ENCODE data around the gene WASF3.

The WASF3 gene

DNA sequence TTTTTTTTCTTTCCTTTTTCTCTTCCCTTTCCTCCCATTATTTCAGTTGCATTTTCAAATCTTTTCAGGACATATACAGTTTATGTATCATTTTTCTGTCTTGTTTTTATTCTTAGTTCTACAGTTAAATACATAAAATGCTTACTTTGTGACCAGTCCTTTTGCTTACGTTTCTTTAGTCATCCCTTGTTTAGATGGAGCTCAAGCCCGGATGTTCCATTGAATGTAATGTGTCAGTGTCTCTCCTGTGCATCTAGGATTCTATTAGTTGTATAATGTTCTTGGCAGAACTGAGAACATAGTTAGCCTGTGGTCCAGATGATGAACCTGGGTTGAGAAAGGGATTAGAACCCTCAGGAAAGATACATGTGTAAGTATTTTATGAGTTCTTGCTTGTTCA, 17.8 kb downstream of the WASF3 start:
- no peak for TF ChIP-seq FOXM1 (IDR thresholded peaks at IDR 0.05; ENCODE audit: borderline replicate concordance, low read depth)
- TF ChIP-seq, protein P1, sequence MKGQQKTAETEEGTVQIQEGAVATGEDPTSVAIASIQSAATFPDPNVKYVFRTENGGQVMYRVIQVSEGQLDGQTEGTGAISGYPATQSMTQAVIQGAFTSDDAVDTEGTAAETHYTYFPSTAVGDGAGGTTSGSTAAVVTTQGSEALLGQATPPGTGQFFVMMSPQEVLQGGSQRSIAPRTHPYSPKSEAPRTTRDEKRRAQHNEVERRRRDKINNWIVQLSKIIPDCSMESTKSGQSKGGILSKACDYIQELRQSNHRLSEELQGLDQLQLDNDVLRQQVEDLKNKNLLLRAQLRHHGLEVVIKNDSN (IDR thresholded peaks at IDR 0.05) = no peak
- TF ChIP-seq YY1 (IDR thresholded peaks at IDR 0.05; ENCODE audit: low read depth) = no peak
- no peak for TF ChIP-seq CREB1 (IDR thresholded peaks at IDR 0.05; ENCODE audit: low read depth)
- no peak for TF ChIP-seq TEAD4 (IDR thresholded peaks at IDR 0.05)
- no peak for TF ChIP-seq TCF12 (IDR thresholded peaks at IDR 0.05; ENCODE audit: low read depth)
- TF ChIP-seq, protein P2, sequence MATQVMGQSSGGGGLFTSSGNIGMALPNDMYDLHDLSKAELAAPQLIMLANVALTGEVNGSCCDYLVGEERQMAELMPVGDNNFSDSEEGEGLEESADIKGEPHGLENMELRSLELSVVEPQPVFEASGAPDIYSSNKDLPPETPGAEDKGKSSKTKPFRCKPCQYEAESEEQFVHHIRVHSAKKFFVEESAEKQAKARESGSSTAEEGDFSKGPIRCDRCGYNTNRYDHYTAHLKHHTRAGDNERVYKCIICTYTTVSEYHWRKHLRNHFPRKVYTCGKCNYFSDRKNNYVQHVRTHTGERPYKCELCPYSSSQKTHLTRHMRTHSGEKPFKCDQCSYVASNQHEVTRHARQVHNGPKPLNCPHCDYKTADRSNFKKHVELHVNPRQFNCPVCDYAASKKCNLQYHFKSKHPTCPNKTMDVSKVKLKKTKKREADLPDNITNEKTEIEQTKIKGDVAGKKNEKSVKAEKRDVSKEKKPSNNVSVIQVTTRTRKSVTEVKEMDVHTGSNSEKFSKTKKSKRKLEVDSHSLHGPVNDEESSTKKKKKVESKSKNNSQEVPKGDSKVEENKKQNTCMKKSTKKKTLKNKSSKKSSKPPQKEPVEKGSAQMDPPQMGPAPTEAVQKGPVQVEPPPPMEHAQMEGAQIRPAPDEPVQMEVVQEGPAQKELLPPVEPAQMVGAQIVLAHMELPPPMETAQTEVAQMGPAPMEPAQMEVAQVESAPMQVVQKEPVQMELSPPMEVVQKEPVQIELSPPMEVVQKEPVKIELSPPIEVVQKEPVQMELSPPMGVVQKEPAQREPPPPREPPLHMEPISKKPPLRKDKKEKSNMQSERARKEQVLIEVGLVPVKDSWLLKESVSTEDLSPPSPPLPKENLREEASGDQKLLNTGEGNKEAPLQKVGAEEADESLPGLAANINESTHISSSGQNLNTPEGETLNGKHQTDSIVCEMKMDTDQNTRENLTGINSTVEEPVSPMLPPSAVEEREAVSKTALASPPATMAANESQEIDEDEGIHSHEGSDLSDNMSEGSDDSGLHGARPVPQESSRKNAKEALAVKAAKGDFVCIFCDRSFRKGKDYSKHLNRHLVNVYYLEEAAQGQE (IDR thresholded peaks at IDR 0.05; ENCODE audit: low read depth) = no peak
- TF ChIP-seq CEBPB (IDR thresholded peaks at IDR 0.05) = no peak
- no peak for TF ChIP-seq EP300 (IDR thresholded peaks at IDR 0.05; ENCODE audit: borderline replicate concordance)
- no peak for TF ChIP-seq RAD21 (IDR thresholded peaks at IDR 0.05; ENCODE audit: low read depth)
- no peak for TF ChIP-seq EGR1 (IDR thresholded peaks at IDR 0.05)
- no peak for TF ChIP-seq TAF1 (IDR thresholded peaks at IDR 0.05; ENCODE audit: low read depth)
- no peak for TF ChIP-seq NFIC (IDR thresholded peaks at IDR 0.05)
- TF ChIP-seq ZBTB7A (IDR thresholded peaks at IDR 0.05; ENCODE audit: low read depth) = no peak
- TF ChIP-seq, protein P3, sequence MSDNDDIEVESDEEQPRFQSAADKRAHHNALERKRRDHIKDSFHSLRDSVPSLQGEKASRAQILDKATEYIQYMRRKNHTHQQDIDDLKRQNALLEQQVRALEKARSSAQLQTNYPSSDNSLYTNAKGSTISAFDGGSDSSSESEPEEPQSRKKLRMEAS (IDR thresholded peaks at IDR 0.05) = no peak

DNA sequence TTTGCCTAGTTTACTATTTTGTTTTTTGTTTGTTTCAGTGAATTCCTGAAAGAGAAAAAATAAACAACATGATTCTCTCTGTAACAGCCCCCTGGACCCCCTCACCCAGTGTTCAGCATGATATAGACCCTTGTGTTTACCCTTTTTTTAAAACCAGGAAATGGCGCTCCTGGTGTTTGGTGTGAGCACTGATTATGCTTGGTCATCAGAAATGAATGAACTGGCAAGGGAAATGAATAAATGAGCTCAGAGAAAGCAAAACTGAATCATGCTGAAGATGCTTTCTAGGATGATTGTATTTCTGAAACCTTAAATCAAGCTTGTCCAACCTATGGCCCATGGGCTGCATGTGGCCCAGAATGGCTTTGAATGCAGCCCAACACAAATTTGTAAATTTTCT, 22.1 kb downstream of the WASF3 start:
- TF ChIP-seq, protein P1 (IDR thresholded peaks at IDR 0.05) = no peak
- TF ChIP-seq TCF12 (IDR thresholded peaks at IDR 0.05; ENCODE audit: low read depth) (no peak), NFIC (IDR thresholded peaks at IDR 0.05) (no peak), TAF1 (IDR thresholded peaks at IDR 0.05; ENCODE audit: low read depth) (no peak), TEAD4 (IDR thresholded peaks at IDR 0.05) (no peak), YY1 (IDR thresholded peaks at IDR 0.05; ENCODE audit: low read depth) (no peak), RAD21 (IDR thresholded peaks at IDR 0.05; ENCODE audit: low read depth) (no peak), CEBPB (IDR thresholded peaks at IDR 0.05) (no peak), EP300 (IDR thresholded peaks at IDR 0.05; ENCODE audit: borderline replicate concordance) (no peak), CREB1 (IDR thresholded peaks at IDR 0.05; ENCODE audit: low read depth) (no peak), EGR1 (IDR thresholded peaks at IDR 0.05) (no peak)
- TF ChIP-seq, protein P2 (IDR thresholded peaks at IDR 0.05; ENCODE audit: low read depth) = no peak

DNA sequence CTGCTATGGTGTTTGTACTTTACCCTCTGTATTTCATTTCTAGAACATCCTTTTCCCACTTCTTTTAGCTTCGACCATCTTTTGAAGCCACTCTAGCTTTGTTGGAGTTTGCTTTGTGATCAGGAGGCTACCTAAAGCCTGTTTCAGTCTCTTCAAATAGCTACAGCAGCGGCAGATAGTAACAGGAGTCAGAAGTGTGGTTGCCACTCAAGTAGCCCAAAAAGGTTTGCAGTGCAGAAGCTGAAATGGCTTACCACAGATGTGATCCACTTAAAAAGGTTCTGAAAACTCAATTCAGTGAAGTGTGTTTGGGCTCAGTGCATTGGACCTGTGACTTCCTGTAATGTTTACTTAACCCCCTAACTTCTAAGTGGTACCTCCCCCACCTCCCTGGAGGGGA, 26.2 kb downstream of the WASF3 start:
- TF ChIP-seq, protein P1 (IDR thresholded peaks at IDR 0.05) = no peak
- TF ChIP-seq FOXM1 (IDR thresholded peaks at IDR 0.05; ENCODE audit: borderline replicate concordance, low read depth) (no peak), EGR1 (IDR thresholded peaks at IDR 0.05) (no peak), TAF1 (IDR thresholded peaks at IDR 0.05; ENCODE audit: low read depth) (no peak), EP300 (IDR thresholded peaks at IDR 0.05; ENCODE audit: borderline replicate concordance) (no peak), TEAD4 (IDR thresholded peaks at IDR 0.05) (no peak), NFIC (IDR thresholded peaks at IDR 0.05) (no peak)
- TF ChIP-seq, protein P3 (IDR thresholded peaks at IDR 0.05) = no peak
- TF ChIP-seq, protein P2 (IDR thresholded peaks at IDR 0.05; ENCODE audit: low read depth) = no peak

DNA sequence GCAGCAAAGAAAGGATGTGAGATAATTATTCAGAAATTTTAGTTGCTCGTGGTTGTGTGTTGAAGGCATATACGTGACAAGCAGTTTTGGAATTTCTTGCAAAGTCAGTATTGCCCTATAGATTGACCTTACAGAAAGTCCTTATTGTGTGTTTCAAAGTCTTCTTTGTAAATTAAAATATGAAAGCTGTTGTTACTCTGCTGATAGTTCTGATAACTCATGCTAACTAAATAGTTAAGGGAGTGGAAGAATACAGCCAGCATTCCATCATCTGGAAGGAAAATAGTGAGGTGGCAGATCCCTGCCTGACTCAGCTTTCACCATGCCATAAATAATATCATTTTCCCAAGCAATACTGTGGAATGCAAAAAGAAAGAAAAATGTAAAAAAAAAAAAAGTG, 27.2 kb downstream of the WASF3 start:
- TF ChIP-seq NFIC (IDR thresholded peaks at IDR 0.05) (no peak), YY1 (IDR thresholded peaks at IDR 0.05; ENCODE audit: low read depth) (no peak), TAF1 (IDR thresholded peaks at IDR 0.05; ENCODE audit: low read depth) (no peak), EP300 (IDR thresholded peaks at IDR 0.05; ENCODE audit: borderline replicate concordance) (no peak), EGR1 (IDR thresholded peaks at IDR 0.05) (no peak), TCF12 (IDR thresholded peaks at IDR 0.05; ENCODE audit: low read depth) (no peak), FOXM1 (IDR thresholded peaks at IDR 0.05; ENCODE audit: borderline replicate concordance, low read depth) (no peak), TEAD4 (IDR thresholded peaks at IDR 0.05) (no peak), ZBTB7A (IDR thresholded peaks at IDR 0.05; ENCODE audit: low read depth) (no peak), CREB1 (IDR thresholded peaks at IDR 0.05; ENCODE audit: low read depth) (no peak), CEBPB (IDR thresholded peaks at IDR 0.05) (no peak), RAD21 (IDR thresholded peaks at IDR 0.05; ENCODE audit: low read depth) (no peak)
- TF ChIP-seq, protein P2 (IDR thresholded peaks at IDR 0.05; ENCODE audit: low read depth) = no peak
- TF ChIP-seq, protein P3 (IDR thresholded peaks at IDR 0.05) = no peak
- TF ChIP-seq, protein P1 (IDR thresholded peaks at IDR 0.05) = no peak

Measured in Ishikawa (cell line).